DND-41 (cell line): ENCODE measurements around the gene VANGL2.

Experiments used
- EZH2 ChIP-seq: IDR thresholded peaks from 3 replicates; pipeline ENCODE4 v1.6.1; 2012; ENCODE audit warnings: borderline replicate concordance, low read depth, mild to moderate bottlenecking, moderate library complexity, low read length, inconsistent platforms; ENCODE audit not compliant: severe bottlenecking
- TF ChIP-seq, protein P1 (sequence below): IDR thresholded peaks from 2 replicates; pipeline ENCODE4 v1.5.1; 2012; ENCODE audit warnings: borderline replicate concordance, low read length, moderate library complexity, mild to moderate bottlenecking; ENCODE audit not compliant: poor library complexity, severe bottlenecking; ENCODE audit errors: extremely low read depth

DNA sequence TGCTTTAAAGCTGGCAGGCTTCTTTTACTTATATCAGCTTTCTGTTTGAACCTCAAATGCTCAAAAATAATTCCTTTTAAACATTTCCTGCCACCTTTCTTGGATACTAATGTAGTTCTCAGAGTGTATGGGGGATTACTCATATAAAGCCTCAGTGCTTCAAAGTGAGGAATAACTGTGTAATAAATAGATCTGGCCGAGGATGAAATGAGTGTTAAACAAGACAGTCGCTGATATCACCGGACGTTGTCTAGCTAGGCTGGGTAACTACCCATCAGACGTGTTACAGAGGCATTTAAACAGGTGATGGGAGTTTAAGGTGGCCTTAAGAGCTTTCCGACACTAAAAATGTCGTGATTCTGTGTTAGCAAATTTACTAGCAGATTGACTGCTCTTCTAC is 53.1 kb downstream of the VANGL2 start:
- no peak for TF ChIP-seq EZH2
- TF ChIP-seq, protein P1, sequence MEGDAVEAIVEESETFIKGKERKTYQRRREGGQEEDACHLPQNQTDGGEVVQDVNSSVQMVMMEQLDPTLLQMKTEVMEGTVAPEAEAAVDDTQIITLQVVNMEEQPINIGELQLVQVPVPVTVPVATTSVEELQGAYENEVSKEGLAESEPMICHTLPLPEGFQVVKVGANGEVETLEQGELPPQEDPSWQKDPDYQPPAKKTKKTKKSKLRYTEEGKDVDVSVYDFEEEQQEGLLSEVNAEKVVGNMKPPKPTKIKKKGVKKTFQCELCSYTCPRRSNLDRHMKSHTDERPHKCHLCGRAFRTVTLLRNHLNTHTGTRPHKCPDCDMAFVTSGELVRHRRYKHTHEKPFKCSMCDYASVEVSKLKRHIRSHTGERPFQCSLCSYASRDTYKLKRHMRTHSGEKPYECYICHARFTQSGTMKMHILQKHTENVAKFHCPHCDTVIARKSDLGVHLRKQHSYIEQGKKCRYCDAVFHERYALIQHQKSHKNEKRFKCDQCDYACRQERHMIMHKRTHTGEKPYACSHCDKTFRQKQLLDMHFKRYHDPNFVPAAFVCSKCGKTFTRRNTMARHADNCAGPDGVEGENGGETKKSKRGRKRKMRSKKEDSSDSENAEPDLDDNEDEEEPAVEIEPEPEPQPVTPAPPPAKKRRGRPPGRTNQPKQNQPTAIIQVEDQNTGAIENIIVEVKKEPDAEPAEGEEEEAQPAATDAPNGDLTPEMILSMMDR = no peak
